ENCODE measurements around the gene ZMIZ1.

Gene ZMIZ1

DNA sequence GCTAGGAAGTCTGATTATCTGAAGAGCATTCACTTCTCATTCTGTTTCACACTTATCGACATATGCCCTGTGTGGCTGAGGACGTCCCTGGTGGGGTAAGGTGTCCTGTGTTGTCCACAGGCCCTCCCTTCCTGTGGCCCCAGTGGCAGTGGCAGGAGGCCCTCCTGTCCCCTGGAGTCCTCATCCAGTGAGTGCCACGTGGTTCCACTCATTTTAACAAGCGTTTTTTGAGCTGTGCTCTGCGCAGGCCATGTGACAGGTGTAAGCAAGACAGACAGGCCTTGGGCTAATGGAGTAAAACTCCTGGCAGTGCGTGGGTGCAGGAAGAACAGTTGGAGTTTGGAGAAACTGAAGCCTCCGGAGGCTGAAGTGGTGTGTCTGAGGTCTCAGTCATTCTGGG is 239.2 kb downstream of the ZMIZ1 start:
- no peak for DNase-seq (ENCODE audit: low read depth)

DNA sequence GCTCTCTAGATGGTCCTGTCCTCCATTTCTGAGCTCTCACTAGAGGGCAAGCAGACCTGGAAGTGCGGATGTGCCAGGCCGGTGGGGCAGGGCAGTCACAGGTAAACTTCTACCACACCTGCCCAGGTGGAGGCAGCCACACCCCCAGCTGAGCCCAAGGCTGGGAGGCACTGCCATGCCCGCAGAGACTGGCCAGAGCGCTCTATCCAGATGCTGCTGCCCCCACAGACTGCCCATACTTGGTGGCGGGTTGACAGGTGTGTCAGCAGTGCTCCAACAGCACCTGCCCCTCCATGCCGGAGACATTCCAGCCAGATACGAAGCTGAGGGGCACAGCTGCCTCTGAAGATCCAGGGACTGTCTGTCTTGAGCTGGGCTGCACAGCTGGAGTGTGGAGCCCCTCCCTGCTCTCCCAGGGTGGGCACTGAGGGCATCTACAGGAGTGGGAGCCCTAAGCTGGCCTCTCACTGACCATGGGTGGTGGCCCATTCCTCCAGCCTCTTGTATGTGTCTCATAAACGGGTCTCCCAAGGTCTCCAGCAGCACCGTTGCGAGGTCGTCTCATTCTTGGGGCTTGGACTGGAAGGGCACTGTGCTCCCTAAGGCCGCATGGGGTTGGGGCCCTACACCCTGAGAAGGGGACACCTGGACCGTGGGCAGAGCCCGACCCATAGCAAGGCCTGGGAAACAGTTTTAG is 240.4 kb downstream of the ZMIZ1 start:
- DNase-seq (ENCODE audit: low read depth), result no peak

DNA sequence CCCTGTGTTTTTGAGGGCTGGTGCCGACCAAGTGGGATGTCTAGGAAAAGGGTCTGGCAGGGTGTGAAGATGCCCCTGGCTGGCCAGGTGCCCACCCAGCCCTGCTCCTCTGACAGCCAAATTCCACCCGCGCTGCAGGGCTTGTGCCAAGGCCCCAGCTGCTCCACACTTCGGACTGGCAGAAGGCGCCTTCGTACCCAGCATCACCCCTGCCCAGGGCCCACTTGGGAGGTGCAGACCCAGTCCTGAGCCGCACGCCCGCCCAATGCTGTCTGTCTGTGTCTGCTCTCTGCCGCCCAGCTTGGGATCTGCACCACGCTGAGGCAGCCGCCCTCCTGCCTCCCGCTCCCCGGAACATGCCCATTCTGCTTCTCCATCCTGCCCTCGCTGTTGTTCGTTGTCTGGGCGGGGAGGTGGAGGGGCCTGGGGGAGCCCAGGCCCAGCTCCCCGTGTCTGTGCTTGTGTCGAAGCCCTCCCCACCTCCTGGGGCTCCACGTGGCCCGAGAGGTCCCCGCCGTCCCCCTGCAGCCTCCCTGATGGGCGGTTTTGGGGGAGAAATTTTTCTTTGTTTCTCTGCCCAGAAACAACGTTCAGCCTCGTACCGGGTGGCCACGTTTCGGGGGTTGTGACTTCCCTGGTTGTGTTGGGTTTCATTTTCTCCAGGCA is 241.6 kb downstream of the ZMIZ1 start:
- no peak for DNase-seq (ENCODE audit: low read depth)

DNA sequence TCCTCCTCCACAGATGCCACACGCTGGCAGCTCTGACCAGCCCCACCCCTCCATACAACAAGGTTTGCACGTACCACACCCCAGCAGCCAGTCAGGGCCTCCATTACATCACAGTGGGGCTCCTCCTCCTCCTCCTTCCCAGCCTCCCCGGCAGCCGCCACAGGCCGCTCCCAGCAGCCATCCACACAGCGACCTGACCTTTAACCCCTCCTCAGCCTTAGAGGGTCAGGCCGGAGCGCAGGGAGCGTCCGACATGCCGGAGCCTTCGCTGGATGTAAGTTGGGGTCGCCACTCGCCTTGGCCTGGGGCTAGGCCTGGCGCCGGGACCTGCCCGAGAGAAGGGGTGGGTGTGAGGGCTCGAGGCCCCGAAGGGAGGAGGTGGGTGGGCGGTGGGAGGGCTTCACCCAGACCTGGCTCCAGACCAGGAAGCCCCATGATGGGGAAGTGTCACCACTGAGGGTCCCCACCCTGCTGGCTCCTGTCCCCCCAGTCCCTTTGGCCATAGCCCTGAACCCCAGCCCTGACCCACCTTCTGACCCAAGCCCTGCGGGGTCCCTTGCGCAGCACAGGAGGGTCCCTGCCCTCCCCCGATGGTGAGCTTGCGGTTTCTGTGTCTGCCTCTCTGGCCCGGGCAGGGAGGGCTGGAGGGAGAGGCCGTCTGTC is 242.3 kb downstream of the ZMIZ1 start:
- no peak for DNase-seq (ENCODE audit: low read depth)

DNA sequence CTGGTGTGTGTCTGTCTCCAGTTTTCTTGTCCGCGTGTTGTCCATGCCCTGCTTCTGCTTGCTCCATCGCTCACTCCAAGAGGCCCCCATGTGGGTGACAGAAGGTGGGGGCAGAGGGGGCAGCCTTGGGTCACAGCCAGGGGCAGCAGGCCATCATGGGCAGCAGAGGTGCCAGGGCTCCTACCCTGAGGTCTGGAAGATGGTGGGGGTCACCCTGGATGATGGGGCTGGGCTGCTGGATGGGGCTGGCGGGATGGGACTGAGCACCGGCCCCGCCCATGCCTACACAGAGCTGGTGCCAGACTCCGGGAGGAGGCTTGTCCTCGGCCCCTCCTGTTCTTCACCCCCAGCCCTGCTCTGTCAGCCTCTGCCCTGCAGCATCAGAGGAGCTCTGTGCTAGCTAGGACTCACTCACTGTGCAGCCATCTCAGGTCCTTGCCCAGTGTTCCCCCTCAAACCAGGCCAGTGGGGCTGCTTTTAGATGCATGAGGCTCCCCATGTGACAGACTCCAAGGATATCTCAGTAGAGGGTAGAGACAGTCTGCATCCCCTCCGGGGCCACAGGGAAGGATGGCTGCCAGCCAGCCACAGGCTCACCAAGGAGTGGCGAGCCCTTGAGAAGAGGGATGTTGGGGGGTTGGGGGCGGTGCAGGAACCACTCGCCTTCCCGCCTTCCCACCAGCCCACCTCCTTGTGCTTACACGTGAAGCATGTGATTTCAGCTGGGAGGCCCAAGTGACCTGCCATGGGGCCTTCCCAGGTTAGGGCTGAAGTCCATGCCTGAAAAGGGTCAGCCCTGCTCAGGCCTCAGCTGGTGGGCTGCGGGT is 243.0 kb downstream of the ZMIZ1 start:
- DNase-seq (ENCODE audit: low read depth), result no peak

DNA sequence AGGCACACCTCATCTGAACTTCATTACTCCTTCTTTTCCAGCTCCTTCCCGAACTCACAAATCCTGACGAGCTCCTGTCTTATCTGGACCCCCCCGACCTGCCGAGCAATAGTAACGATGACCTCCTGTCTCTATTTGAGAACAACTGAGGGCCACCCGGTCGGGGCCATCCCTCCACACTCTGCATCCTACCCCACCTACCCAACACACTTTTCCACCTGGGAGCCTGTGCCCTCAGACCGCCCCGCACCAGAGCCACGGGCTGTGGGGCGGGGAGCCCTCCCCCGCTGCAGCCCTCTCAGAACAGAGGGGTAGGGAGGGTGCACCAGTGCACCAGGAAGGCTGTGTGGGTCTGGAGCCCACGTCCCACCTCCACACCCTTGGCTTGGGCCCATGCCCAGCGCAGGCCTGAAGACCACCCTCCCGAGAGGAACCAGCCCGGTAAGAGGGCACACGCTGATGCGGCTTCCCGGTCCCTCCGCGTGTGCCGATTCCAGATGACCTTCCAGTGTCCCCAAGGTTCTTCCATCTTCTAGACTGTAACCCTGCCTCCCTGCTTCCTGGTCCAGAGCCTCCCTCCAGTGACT is 243.9 kb downstream of the ZMIZ1 start:
- DNase-seq (ENCODE audit: low read depth), result no peak

DNA sequence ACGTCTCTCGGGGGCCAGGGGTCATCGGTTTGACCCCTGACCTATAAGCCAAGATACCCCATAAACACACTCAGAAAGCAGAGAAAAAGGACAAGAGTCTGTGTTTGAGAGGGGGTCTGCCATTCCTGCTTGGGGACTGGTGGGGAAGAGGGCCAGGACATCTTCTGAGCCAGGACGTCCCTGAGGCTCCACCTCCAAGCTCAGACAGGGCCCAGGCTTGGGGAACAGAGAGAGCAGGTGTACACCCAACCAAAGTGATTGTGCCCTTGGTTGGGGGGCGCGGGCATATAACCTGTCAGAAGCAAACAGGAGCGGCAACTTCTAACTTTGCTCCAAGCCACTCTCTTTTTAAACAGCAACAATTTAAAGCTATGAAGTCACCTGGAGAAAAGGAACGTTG is 244.6 kb downstream of the ZMIZ1 start:
- no peak for DNase-seq (ENCODE audit: low read depth)

DNA sequence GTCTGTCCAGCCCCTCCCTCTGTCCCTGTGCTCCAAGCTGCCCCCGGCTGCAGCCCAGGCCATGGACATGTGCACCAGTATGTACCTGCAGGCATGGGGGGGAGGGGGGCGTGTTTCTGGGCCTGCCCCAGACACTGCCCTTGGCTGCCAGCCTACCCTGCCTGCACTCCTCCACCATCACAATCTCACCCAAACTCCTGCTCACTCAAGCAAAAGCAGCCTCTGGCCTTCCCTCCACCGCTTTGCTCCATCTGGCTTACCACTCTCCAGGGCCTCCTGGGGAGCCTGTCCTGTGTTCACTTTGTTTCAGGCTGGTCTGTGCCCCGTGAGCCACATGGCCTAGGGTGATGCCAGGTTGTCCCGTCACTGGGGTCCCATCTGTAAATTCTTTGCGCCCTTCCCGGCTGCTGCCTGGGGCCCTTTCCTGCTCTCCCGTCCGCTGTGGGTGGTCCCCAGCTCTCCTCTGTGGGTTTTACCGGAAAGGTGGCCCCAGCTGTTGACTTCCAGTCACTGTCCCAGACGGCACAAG is 245.2 kb downstream of the ZMIZ1 start:
- DNase-seq (ENCODE audit: low read depth), result no peak

DNA sequence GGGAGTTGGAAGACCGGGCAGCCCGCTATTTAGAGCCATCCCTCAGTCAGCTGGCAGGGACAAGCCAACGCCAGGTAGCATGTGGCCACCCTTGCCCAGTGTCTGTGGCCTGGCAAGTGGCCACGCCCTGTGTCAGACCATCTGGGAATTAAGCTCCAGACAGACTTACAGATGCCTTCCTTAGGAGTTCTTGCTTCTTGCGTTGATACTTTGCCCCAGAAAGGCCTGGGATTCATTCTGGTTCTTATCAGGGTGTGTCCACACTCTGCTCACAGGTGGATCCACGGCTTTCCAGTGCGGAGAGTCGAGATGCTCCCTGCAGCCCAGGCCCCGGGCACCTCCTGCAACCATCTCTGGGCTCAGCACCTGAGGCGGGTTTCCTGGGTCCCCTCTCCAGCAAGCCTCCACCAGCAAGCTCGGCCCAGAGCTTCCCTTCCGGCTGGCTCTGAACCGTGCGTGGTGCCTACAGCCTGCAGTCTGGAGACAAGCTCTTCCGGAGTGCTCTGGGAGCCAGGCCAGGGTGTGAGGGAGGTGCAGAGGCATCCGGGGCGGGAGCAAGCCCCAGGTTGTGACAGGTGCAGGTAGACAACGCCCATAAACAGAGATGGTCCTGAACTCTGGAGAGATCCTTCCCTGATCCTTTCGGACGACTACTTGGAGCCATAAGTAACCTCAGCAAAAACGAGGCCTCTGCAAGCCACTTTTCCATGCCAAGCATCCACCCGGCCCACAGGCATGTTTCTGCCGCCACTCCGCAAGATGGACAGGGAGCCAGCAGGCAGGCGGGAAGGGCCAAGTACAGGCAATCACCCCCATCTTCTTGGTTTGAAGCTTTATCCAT is 246.2 kb downstream of the ZMIZ1 start:
- DNase-seq (ENCODE audit: low read depth), result no peak

DNA sequence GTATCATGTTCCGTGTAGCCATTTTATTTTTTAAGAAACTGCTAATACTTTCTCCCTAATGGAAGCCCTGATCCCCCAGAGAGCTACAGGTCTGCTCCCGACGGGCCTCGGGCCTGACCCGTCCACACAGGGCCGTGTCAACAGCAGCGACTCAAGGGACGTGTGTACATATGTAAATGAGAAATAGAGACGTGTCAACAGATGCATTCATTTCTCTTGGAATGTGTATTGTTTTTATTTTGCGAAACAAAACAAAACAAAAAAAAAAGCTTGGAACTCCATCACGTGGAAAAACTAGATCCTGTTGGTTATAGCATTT is 246.8 kb downstream of the ZMIZ1 start:
- no peak for DNase-seq (ENCODE audit: low read depth)

DNA sequence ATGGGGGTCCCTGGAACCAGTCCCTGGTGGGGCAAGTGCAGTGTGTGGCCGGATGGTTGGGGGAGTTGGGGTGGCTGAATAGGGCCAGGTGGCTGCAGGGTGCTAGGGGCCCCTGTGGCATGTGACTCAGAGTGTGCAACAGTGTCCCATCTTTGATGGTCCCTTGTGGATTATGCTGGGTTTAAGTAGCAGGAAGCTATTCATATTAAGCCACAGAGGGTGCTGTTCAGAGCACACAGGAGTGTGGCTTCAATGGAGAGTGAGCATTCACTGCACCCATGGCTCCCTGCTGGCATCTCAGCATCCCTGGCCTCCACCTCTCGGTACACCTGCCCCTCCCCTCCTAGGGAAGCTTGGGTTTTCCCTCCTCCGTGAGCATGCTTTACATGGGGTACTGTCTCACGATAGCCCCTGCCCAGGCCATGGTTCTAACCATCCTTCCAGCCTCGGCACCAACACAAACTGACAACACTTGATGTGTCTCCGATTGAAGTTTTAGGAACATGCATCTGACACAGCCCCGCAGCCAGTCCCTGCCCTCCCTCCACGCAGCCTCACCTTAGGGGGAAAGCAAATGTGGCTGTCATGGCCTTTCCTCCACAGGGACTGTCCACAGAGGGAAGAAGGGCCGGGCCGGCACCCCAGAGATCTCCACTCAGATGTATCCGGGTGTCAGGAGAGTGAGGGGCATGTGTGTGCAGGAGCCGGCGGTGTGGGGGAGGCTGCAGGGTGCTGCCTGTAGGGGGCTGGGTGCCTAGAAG is 248.1 kb downstream of the ZMIZ1 start:
- no peak for DNase-seq (ENCODE audit: low read depth)

DNA sequence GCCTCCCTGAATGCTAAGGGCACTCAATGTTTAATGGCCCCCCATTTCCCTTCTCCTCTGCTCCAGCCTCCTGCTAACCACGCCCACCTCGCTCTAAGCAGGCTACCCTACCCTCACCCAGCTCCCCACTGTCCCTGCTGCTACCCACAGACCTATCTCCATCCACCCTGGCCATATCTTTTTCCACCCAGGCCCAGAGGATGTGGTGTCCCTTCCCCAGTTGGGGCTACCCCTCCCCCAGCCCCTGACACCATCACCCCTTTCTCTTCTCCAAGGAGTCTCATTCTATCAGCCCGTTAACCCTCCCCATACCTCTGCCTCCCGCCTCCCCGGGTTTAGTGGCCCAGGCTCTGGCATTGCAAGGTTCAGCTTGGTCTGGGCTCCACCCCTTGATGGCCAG is 249.6 kb downstream of the ZMIZ1 start:
- no peak for DNase-seq (ENCODE audit: low read depth)

DNA sequence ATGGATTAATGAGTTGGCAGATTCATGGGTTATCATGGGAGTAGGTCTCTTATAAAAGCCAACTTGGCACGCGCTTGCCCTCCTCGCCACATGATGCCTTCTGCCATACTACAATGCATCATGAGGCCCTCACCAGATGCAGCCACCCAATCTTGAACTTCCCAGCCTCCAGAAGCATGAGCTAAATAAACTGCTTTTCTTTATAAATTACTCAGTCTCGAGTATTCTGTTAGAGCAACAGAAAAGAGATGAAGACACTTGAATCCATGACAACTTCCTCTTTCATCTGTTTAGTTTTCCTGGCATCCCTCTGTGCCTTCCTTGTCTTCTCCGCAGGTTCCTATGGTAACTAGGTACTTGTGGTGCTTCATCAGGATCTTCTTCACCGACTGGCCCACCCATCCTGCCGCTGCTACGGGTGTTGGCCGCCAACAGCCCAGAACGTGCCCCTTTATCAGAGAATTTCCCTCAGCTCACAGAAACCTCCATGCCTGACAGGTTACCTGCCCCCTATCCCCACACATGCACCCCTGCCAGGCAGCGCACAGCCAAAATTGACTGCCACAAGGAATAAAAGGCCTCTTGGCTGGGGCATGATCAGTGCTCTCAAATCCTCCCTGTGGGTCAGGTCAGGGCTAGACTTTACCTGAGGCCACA is 250.5 kb downstream of the ZMIZ1 start:
- DNase-seq (ENCODE audit: low read depth), result no peak

DNA sequence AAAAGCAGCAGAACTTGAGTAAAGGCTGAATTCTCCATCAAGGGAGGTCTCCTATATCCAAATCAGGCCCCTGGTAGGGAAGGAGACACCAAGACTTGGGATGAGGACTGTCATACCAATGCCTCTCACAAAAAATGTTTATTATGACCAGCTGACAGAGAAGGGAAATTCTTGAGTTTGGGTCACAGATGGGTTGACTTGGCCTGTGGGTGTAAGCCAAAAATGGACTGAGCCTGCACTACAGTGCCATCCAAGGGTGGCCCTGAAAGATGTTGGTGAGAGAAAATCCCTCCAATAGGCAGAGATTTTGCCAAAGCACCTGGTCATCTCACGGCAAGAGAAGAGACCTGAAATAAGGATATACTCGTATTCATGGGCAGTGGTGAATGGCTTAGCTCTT is 251.6 kb downstream of the ZMIZ1 start:
- DNase-seq (ENCODE audit: low read depth), result no peak

DNA sequence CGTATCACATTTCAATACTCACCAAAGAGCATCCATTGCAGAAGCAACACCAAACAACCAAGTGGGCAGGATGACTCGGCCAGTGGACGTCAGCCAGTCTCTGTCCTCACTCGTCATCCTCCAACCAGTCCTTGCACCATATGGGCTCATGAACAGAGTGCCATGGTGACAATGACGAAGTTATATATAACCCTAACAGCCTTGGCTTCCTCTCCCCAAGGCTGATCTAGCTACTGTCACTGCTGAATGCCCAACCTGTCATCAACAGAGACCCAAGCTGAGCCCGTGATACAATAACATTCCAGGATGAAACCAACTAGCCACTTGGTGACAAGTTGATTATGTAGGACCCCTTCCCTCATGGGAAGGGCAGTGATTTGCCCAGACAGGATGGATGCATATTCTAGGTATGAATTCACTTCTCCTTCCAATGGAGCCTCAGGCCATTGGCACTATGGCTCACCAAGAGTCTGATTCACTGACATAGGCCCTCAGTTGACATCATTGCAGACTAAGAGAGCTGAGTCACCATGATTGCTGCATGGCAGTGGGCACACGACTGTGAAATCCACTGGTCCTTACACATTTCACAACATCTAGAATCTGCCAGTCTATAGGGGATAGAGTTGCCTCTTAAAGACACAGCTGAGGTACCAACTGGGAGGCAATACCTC is 252.2 kb downstream of the ZMIZ1 start:
- DNase-seq (ENCODE audit: low read depth), result no peak

DNA sequence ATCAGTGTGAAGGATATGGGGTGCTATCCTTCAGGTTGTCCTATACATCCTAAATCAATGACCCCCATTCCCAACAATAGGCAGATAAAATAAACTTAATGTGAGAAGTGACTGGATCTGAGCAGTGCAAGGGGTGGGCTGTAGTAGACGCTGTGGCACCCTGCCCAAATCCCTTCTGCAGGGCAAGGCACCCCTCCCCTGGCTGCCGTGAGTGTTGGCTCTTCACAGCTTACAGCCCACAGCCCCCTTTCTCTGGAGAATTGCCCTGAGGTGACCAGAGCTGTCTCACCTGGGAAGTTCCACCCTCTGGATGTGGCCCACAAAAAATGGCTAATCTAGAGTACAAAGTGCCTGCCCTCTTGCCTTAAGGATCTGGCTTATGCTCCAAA is 252.7 kb downstream of the ZMIZ1 start:
- no peak for DNase-seq (ENCODE audit: low read depth)

DNA sequence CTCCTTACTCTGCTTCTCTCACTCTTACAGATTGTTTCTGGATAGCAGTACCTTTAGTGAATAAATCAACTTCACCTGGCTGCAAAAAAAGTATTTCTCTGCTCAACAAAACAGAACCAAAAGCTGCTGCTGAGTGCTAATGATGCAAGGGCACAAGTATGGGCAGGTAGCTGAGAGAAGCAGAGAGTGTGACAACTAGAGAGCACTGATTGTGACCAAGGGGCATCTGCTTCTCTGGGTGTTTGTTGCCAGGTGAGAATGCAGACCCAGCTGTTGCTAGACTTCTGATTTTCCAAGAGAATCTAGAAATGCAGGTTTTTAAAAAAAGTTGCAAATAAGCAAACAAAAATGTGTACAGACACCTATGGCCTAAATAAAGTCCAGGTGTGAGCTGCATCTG is 253.2 kb downstream of the ZMIZ1 start:
- no peak for DNase-seq (ENCODE audit: low read depth)

DNA sequence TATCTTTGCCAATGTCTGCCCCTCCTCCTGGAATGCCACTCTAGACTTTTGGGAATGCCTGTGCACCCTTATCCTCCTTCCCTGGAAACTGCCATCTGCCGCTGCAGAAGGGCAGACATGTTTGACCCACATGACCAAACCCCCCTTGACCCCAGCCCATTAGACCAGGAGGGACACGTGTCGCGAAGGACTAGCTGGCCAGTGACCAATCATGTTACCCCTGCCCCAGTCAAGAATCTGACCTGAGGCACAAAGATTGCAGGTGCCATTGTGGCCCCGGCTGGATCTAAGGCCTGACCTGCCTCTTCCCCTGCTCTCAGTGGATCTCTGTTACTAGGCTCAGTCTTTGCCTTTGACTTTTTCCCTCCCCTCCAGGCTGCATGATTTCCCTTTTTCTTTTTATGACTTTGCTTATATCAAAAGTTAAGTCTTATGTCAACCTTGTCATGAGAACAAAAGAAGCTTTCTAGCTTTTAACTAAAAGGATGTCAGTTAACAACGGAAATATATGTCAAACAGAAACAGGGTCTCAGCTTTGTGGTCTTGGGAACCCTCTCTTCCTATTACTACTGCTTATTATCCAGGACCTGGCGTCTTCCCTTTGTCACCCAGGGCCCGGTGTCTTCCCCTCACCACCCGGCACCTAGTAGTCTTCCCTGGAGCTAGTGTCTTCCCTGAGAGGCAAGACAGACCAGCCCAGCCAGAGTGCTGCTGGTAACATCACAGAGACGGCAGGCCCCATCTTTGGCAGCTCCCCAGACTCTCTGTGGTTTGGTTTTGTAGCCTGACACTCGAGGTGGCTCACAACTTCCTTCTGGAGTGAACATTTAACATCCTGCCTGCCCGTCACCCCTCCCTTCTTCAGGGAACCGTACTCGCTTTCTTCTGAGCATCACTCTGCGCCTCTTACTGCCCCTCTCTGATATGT is 254.1 kb downstream of the ZMIZ1 start:
- peak; percentile 72 for DNase-seq (ENCODE audit: low read depth)
